ENCODE measurements around the gene HSDL1. TPM values are rescaled to one million over a fixed set of nuclear protein-coding genes. Genes with fewer than 3 reads are reported as not detected.

Gene HSDL1
- total and polyA plus RNA-seq, 2 of the 4 experiments (the other 2 are of a cell fraction), result 11.6 to 18.3 TPM

- intact Hi-C loops (cut with micrococcal nuclease), result no loop called here
- no peak overlapping the region for H2AFZ ChIP-seq (replicated peaks; ENCODE audit: low read length, poor library complexity)
- H3K36me3 ChIP-seq (ENCODE audit: control insufficient read depth, insufficient read depth, low read length), result no peaks in the 10 kb centered on the region
- H3K14ac ChIP-seq (replicated peaks; ENCODE audit: low read depth, low read length), result no peak overlapping the region
- H3K27ac ChIP-seq (ENCODE audit: insufficient read depth, low read length), result no peak overlapping the region
- no peaks in the 10 kb centered on the region for H3K9me3 ChIP-seq (ENCODE audit: control insufficient read depth, insufficient read depth, low read length)
- DNase-seq, result no peak
- no peak overlapping the region for H4K5ac ChIP-seq (ENCODE audit: low read depth, low read length)
- BruUV-seq (replicated peaks), result no TSS peak
- peak overlapping the region; percentile 75 for H3K9ac ChIP-seq (ENCODE audit: low read depth, low read length)
- H2AK9ac ChIP-seq (replicated peaks; ENCODE audit: low read depth, low read length, poor library complexity), result no peak overlapping the region
- ChIA-PET CTCF (no interaction called here), POLR2A (ENCODE audit: unreplicated experiment) (no interaction called here)
- TF ChIP-seq SMC3 (IDR thresholded peaks at IDR 0.05; ENCODE audit: low read depth, low read length) (no peak), BHLHE40 (IDR thresholded peaks at IDR 0.05; ENCODE audit: low read depth, low read length) (no peak), ELK1 (IDR thresholded peaks at IDR 0.05; ENCODE audit: borderline replicate concordance, low read depth, low read length) (no peak), MAZ (IDR thresholded peaks at IDR 0.05; ENCODE audit: borderline replicate concordance, low read depth, low read length) (no peak), MAFK (IDR thresholded peaks at IDR 0.05; ENCODE audit: low read depth, low read length) (no peak), CTCF (conservative IDR thresholded peaks at IDR 0.05; ENCODE audit: low read depth, low read length) (no peak), RAD21 (IDR thresholded peaks at IDR 0.05; ENCODE audit: low read length) (no peak), RFX5 (IDR thresholded peaks at IDR 0.05; ENCODE audit: low read depth, low read length) (no peak), CEBPB (IDR thresholded peaks at IDR 0.05; ENCODE audit: low read depth, low read length) (no peak), CHD1 (IDR thresholded peaks at IDR 0.05; ENCODE audit: low read depth, low read length) (no peak)
- H2BK120ac ChIP-seq (ENCODE audit: low read depth, low read length), result no peak overlapping the region
- H3K4me2 ChIP-seq (ENCODE audit: low read depth, low read length), result peak overlapping the region; percentile 97
- H4K20me1 ChIP-seq (ENCODE audit: insufficient read depth, low read length), result peaks cover 12% of the 10 kb centered on the region; the same call in 1 of the 2 replicates
- dilution Hi-C loops (cut with HindIII; ENCODE audit: low sequenced_read_pairs, unreplicated experiment), result no loop called here
- 0 out of 2 replicates have a peak overlapping the region, but pooled peaks have one; percentile 67 for H3K4ac ChIP-seq (ENCODE audit: low read depth, low read length)
- peak overlapping the region; percentile 99 for H3K4me3 ChIP-seq (ENCODE audit: insufficient read depth, low read depth, low read length)
- H4K91ac ChIP-seq (ENCODE audit: insufficient read depth, low read depth, low read length), result no peak overlapping the region
- H3K4me1 ChIP-seq (ENCODE audit: control insufficient read depth, insufficient read depth, low read length), result peaks cover 13% of the 10 kb centered on the region
- H2BK20ac ChIP-seq (ENCODE audit: low read depth, low read length), result no peak overlapping the region
- no peak overlapping the region for H2BK5ac ChIP-seq (ENCODE audit: low read depth, low read length, poor library complexity, severe bottlenecking)
- peaks cover 8% of the 10 kb centered on the region for H3K27me3 ChIP-seq (ENCODE audit: control insufficient read depth, insufficient read depth, low read length)
- H2AK5ac ChIP-seq (ENCODE audit: low read depth, low read length), result no peak overlapping the region
- in situ Hi-C loops (cut with MboI; ENCODE audit: low sequenced_read_pairs), result no loop called here
- no peak for ATAC-seq (ENCODE audit: low read depth)
- no peak overlapping the region for H2BK15ac ChIP-seq (ENCODE audit: low read depth, low read length)
- no peak overlapping the region for H3K18ac ChIP-seq (ENCODE audit: low read depth, low read length)
- H3K79me1 ChIP-seq (ENCODE audit: low read depth in 1 of 2, low read length in 2 of 2), result peaks cover 21 to 45% of the 10 kb centered on the region in 2 experiments
- WGBS, 2 experiments (ENCODE audit: extremely low coverage in 2 of 2, insufficient read length in 1 of 2), result no CpG with 5 or more reads among the region's 13 CpGs
- H3K23ac ChIP-seq (ENCODE audit: low read depth, low read length), result peak overlapping the region; percentile 92; the same call in 1 of the 2 replicates
- peaks cover 14% of the 10 kb centered on the region for H3K9me1 ChIP-seq (ENCODE audit: insufficient read depth, low read length)
- no peak overlapping the region for H4K8ac ChIP-seq (ENCODE audit: low read depth in 2 of 2, low read length in 2 of 2)
- H3K56ac ChIP-seq (ENCODE audit: extremely low read depth, insufficient read depth, low read length), result no peak overlapping the region
Measured at GRCh38 chr16:84143784-84144199, 1.2 kb downstream of the HSDL1 start.
